ENCODE results near the gene SV2A.
"Not testable (repeated sequence)": the region's sequence is repeated elsewhere in the genome, so short reads cannot be mapped to it uniquely, and the experiment has no call there.

SV2A gene

DNA sequence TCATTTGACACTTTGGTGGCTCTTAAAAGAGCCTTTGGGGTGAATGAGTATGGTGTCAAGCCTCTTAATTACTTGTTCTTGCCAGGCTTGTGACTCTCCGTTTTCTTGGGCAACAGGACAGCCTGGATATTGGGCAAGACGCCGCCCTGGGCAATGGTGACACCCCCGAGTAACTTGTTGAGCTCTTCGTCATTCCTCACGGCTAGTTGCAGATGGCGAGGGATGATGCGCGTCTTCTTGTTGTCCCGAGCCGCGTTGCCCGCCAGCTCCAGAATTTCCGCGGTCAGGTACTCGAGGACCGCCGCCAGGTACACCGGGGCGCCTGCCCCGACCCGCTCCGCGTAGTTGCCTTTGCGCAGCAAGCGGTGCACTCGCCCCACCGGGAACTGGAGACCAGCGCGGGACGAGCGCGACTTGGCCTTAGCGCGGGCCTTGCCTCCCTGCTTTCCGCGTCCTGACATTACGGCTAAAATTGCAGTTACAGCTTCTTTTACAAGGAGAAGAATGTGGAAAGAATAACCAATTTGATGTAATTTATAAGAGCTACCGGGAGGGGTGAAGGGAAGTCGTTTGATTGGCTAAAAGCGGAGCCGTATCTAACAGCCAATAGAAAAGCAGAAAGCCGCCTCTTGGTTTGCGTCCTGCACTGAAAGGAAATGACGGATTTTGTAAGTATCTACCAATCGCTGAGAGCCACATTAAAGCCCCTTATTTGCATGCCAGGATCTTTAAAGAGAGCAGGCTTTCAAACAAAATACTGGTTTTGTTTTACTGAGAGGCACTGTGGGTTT, 30.0 kb downstream of the SV2A start:
- in situ Hi-C loops (cut with HindIII; ENCODE audit: low sequenced_read_pairs), result no loop called here

- in situ Hi-C loops (cut with HindIII; ENCODE audit: low sequenced_read_pairs), result not testable (repeated sequence)
Observed at GRCh38 chr1:149887196-149887455, 30.5 kb downstream of the SV2A start.

DNA sequence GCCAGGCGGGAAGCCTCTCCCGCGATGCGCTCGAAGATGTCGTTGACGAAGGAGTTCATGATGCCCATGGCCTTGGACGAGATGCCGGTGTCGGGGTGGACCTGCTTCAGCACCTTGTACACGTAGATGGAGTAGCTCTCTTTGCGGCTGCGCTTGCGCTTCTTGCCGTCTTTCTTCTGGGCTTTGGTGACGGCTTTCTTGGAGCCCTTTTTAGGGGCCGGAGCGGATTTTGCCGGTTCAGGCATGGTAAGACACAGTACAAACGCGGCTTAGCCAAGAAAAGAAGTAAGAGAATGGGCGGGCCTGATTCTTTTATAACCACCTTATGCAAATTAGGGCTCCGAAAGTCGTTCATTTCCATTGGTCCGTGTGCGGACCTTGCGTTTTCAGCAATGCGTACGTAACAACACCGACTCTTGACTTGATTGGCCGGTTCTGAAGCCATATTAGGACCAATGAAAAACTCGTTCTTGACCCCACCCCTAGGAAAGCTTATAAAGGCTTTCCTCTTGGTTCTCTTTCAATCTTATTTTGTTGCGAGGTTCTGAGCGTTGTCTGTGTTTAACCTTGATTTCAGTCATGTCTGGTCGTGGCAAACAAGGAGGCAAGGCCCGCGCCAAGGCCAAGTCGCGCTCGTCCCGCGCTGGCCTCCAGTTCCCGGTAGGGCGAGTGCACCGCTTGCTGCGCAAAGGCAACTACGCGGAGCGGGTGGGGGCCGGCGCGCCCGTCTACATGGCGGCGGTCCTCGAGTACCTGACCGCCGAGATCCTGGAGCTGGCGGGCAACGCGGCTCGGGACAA, 31.0 kb downstream of the SV2A start:
- in situ Hi-C loops (cut with HindIII; ENCODE audit: low sequenced_read_pairs), result no loop called here

DNA sequence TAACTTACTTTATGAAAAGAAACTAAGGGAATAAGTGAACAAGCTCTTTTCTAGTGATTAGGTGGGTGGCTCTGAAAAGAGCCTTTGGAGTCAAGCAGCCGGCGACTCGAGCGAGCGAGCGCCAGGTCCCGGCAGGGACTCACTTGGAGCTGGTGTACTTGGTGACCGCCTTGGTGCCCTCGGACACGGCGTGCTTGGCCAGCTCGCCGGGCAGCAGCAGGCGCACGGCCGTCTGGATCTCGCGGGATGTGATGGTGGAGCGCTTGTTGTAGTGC, 31.6 kb downstream of the SV2A start:
- in situ Hi-C loops (cut with HindIII; ENCODE audit: low sequenced_read_pairs), result not testable (repeated sequence)

GRCh38 chr1:149885339-149886120, 32.1 kb downstream of the SV2A start:
- in situ Hi-C loops (cut with HindIII; ENCODE audit: low sequenced_read_pairs), result no loop called here

GRCh38 chr1:149884433-149885338, 33.0 kb downstream of the SV2A start:
- in situ Hi-C loops (cut with HindIII; ENCODE audit: low sequenced_read_pairs), result no loop called here

- in situ Hi-C loops (cut with HindIII; ENCODE audit: low sequenced_read_pairs), result no loop called here
Observed at GRCh38 chr1:149883598-149884247, 33.9 kb downstream of the SV2A start.

DNA sequence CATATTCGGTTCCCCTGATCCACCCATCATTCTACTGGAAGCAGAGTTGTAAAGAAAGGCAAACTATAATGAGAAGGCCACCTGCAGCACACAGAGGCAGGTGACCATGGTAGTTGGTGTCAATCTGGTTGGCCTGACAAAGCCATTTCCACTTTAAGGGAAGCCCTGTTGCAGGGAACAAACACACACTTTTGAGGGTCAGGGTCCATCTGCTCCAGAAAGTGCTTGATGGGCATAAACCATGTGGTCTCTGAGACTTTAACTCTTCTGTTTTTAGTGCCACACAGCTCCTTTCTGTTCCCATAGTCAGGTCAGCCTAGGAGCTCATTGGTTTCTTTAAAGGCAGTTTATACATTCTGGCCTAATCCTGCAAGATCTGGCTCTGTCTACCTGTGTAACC, 35.8 kb downstream of the SV2A start:
- in situ Hi-C loops (cut with HindIII; ENCODE audit: low sequenced_read_pairs), result no loop called here

- in situ Hi-C loops (cut with HindIII; ENCODE audit: low sequenced_read_pairs), result no loop called here
Observed at GRCh38 chr1:149879556-149879955, 38.1 kb downstream of the SV2A start.

DNA sequence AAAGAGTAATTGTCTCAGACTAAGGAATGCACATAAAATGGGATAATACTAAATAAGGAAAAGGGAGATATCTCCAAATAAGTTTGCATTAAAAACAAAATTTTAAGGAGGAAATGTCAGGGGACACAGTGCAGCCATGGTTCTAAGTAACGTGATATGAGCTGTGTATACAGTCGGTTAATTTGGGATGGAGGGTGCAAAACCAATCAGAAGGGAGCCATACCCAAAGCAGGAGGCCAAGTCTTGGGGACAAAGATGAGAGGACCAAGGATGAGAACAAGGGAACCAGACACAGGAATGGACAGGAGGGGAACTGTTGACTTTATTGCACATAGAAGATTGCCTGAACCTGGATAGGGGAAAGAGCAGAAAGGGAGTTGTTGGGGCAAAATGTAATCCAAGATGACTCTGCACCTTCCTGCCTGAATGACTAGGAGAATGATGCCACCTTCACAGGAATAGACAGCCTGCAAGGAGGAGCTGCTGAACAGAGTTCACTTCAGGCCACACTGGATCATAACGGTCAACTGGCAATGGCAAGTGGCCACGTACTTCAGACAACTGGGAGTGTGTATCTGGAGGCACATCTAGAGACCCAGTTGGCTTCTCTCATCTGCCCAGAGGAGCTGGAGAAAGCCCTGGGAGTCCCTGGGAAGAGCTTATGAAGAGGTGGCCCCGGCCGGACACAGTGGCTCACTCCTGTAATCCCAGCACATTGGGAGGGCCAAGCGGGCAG, 40.3 kb downstream of the SV2A start:
- in situ Hi-C loops (cut with HindIII; ENCODE audit: low sequenced_read_pairs), result no loop called here

- in situ Hi-C loops (cut with HindIII; ENCODE audit: low sequenced_read_pairs), result not testable (repeated sequence)
Observed at GRCh38 chr1:149873060-149873459, 44.6 kb downstream of the SV2A start.

GRCh38 chr1:149866887-149867286, 50.8 kb downstream of the SV2A start:
- in situ Hi-C loops (cut with HindIII; ENCODE audit: low sequenced_read_pairs), result not testable (repeated sequence)

DNA sequence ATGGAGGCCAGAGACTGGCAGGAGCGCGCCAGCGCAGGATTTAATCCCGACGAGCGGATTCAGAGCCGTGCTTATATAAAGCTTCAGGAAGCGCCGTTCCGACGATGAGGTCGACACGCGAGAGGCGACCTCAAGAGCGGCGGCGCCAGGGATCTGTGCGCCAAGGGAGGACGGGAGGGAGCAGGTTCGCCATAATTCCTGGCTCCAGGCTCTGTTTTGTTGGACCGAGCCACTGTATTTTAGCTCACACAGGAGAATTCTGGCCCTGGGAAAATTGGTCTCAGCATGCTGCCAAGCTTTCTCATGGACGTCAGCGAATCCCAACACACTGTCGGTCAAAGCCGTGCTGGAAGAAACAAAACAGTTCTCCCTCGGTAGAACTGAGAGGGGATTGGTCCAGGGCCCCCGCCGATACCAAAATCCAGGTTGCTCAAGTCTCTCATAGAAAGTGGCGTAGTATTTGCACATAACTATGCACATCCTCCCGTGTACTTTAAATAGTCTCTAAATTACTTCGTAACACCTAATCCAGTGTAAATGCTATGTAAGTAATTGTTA, 56.1 kb downstream of the SV2A start:
- in situ Hi-C loops (cut with HindIII; ENCODE audit: low sequenced_read_pairs), result not testable (repeated sequence)

DNA sequence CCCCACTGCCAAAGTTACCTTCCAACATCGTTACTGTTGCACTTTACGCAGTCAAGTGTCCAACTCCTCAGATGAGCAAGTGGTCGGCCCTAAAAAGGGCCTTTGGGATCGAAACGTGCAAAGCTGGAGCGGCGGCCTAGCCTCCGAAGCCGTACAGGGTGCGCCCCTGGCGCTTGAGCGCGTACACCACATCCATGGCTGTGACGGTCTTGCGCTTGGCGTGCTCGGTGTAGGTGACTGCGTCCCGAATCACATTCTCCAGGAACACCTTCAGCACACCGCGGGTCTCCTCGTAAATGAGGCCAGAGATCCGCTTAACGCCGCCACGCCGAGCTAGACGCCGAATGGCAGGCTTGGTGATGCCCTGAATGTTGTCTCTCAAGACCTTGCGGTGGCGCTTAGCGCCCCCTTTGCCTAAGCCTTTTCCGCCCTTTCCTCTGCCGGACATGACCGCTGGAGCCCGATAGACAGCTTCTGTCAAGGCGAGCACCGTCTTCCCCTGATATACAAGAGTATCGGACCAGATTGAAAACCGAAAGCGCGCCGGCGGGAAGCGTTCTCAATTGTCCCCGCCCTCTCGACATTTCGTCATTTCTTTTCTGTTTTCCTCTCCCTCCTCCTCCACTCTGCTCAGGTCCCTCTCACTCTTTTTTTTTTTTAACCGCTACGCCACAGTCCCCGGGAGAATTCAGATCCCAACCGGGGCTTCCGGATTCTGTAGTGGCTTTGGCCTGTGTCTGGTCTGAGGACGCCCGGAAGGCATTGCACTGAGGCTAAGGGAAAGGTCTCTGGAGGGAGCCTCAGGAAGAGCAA, 56.8 kb downstream of the SV2A start:
- in situ Hi-C loops (cut with HindIII; ENCODE audit: low sequenced_read_pairs), result not testable (repeated sequence)

- in situ Hi-C loops (cut with HindIII; ENCODE audit: low sequenced_read_pairs), result not testable (repeated sequence)
Observed at GRCh38 chr1:149860271-149860670, 57.4 kb downstream of the SV2A start.

All from DLD1 (cell line).